H9 (cell line): ENCODE measurements around the gene PGS1. TPM values are rescaled to one million over a fixed set of nuclear protein-coding genes. Genes with fewer than 3 reads are reported as not detected.

ENCODE experiments used
- DNase-seq: peaks from one replicate; pipeline ENCODE4 v3.0.0-alpha.2; 2017
- H2AFZ ChIP-seq: one replicate; pipeline ENCODE4 v1.6.1; 2013; ENCODE audit warnings: mild to moderate bottlenecking, low read length, control low read depth, moderate library complexity
- H2AK5ac ChIP-seq: 2 replicates; pipeline ENCODE4 v1.6.1; 2013; ENCODE audit warnings: low read length, control low read depth, mixed read lengths; ENCODE audit not compliant: insufficient read length
- H2BK120ac ChIP-seq: one replicate; pipeline ENCODE4 v1.6.1; 2013; ENCODE audit warnings: low read depth, mild to moderate bottlenecking, low read length, control low read depth, inconsistent platforms; ENCODE audit not compliant: poor library complexity, severe bottlenecking
- H2BK12ac ChIP-seq: 2 replicates; pipeline ENCODE4 v1.6.1; 2013; ENCODE audit warnings: low read length, control low read depth, mixed read lengths, low read depth; ENCODE audit not compliant: insufficient read length
- H2BK15ac ChIP-seq: 2 replicates; pipeline ENCODE4 v1.6.1; 2013; ENCODE audit warnings: low read depth, low read length, control low read depth
- H2BK20ac ChIP-seq: one replicate; pipeline ENCODE4 v1.6.1; 2013; ENCODE audit warnings: low read depth, mild to moderate bottlenecking, low read length, control low read depth, inconsistent platforms; ENCODE audit not compliant: poor library complexity, severe bottlenecking
- H2BK5ac ChIP-seq: 2 replicates; pipeline ENCODE4 v1.6.1; 2013; ENCODE audit warnings: low read length, control low read depth, mixed read lengths; ENCODE audit not compliant: insufficient read length
- H3K14ac ChIP-seq: 2 replicates; pipeline ENCODE4 v1.6.1; 2013; ENCODE audit warnings: low read length, control low read depth; ENCODE audit not compliant: insufficient read depth
- H3K18ac ChIP-seq: 2 replicates; pipeline ENCODE4 v1.6.1; 2013; ENCODE audit warnings: low read depth, mild to moderate bottlenecking, mixed read lengths, low read length, control low read depth; ENCODE audit not compliant: insufficient read length
- H3K23ac ChIP-seq: 2 replicates; pipeline ENCODE4 v1.6.1; 2013; ENCODE audit warnings: low read length, control low read depth, mixed read lengths, low read depth; ENCODE audit not compliant: insufficient read length
- H3K23me2 ChIP-seq: 2 replicates; pipeline ENCODE4 v1.6.1; 2013; ENCODE audit warnings: low read depth, mild to moderate bottlenecking, mixed read lengths, low read length, control low read depth; ENCODE audit not compliant: insufficient read length, poor library complexity, severe bottlenecking
- H3K27ac ChIP-seq: 2 replicates; pipeline ENCODE4 v1.5.1; 2013; ENCODE audit warnings: low read length, control low read depth, mixed read lengths, low read depth; ENCODE audit not compliant: insufficient read length
- H3K27me3 ChIP-seq: 2 replicates; pipeline ENCODE4 v1.6.1; 2013; ENCODE audit warnings: low read length, control low read depth, inconsistent platforms; ENCODE audit not compliant: insufficient read depth
- H3K4ac ChIP-seq: 2 replicates; pipeline ENCODE4 v1.6.1; 2013; ENCODE audit warnings: low read depth, mild to moderate bottlenecking, control low read depth, inconsistent platforms, low read length, moderate library complexity
- H3K4me1 ChIP-seq: 2 replicates; pipeline ENCODE4 v1.6.1; 2013; ENCODE audit warnings: low read length, control low read depth, inconsistent platforms; ENCODE audit not compliant: insufficient read depth
- H3K4me2 ChIP-seq: 2 replicates; pipeline ENCODE4 v1.6.1; 2013; ENCODE audit warnings: low read length, control low read depth, mixed read lengths; ENCODE audit not compliant: insufficient read length, insufficient read depth
- H3K56ac ChIP-seq: 2 replicates; pipeline ENCODE4 v1.6.1; 2013; ENCODE audit warnings: low read depth, mild to moderate bottlenecking, mixed read lengths, low read length, control low read depth; ENCODE audit not compliant: insufficient read length
- H3K79me1 ChIP-seq: 2 replicates; pipeline ENCODE4 v1.6.1; 2013; ENCODE audit warnings: low read depth, mild to moderate bottlenecking, moderate library complexity, low read length, control low read depth, inconsistent platforms; ENCODE audit not compliant: insufficient read depth, poor library complexity, severe bottlenecking
- H3K79me2 ChIP-seq: 2 replicates; pipeline ENCODE4 v1.6.1; 2013; ENCODE audit warnings: low read length, control low read depth, inconsistent platforms; ENCODE audit not compliant: insufficient read depth
- H3K9ac ChIP-seq: 2 replicates; pipeline ENCODE4 v1.6.1; 2013; ENCODE audit warnings: low read length, control low read depth, mixed read lengths; ENCODE audit not compliant: insufficient read length; ENCODE audit errors: extremely low read depth
- H3K9me3 ChIP-seq: one replicate; pipeline ENCODE4 v1.6.1; 2013; ENCODE audit warnings: low read depth, low read length, inconsistent platforms; ENCODE audit not compliant: control insufficient read depth
- H3T11ph ChIP-seq: one replicate; pipeline ENCODE4 v1.6.1; 2013; ENCODE audit warnings: mild to moderate bottlenecking, low read length, control low read depth, inconsistent platforms
- H4K20me1 ChIP-seq: one replicate; pipeline ENCODE4 v1.6.1; 2013; ENCODE audit not compliant: control insufficient read depth, insufficient read length, insufficient read depth
- H4K5ac ChIP-seq: 2 replicates; pipeline ENCODE4 v1.6.1; 2013; ENCODE audit warnings: low read depth, mild to moderate bottlenecking, mixed read lengths, low read length, control low read depth; ENCODE audit not compliant: insufficient read length
- H4K8ac ChIP-seq: replicated peaks from 2 replicates; pipeline ENCODE4 v1.6.1; 2013; ENCODE audit warnings: low read length, control low read depth, mixed read lengths, low read depth; ENCODE audit not compliant: insufficient read length
- H4K91ac ChIP-seq: 2 replicates; pipeline ENCODE4 v1.6.1; 2013; ENCODE audit warnings: low read depth, mild to moderate bottlenecking, moderate library complexity, mixed read lengths, low read length, control low read depth; ENCODE audit not compliant: insufficient read length
- H3K27ac Mint-ChIP-seq, 3 experiments: 2 replicates in 2 of 3; 3 replicates in 1 of 3; pipeline ENCODE4 v1.8.0; 2020 to 2021; ENCODE audit warnings: mixed read lengths in 3 of 3, mild to moderate bottlenecking in 1 of 3, moderate library complexity in 1 of 3
- H3K27me3 Mint-ChIP-seq: 2 replicates; pipeline ENCODE4 v1.8.0; 2021; ENCODE audit warnings: low read depth, mild to moderate bottlenecking, moderate library complexity, mixed read lengths
- H3K36me3 Mint-ChIP-seq, 3 experiments: 2 replicates in 2 of 3; 3 replicates in 1 of 3; pipeline ENCODE4 v1.8.0; 2020 to 2021; ENCODE audit warnings: low read depth in 3 of 3, mixed read lengths in 3 of 3; ENCODE audit not compliant: insufficient read depth in 1 of 3
- H3K4me1 Mint-ChIP-seq, 2 experiments: 2 replicates each; pipeline ENCODE4 v1.8.0; 2020; ENCODE audit warnings: mixed read lengths in 2 of 2
- H3K4me3 Mint-ChIP-seq, 2 experiments: 2 replicates in 1 of 2; 3 replicates in 1 of 2; pipeline ENCODE4 v1.8.0; 2020 to 2021; ENCODE audit warnings: mild to moderate bottlenecking in 2 of 2, mixed read lengths in 2 of 2, moderate library complexity in 1 of 2
- H3K9me3 Mint-ChIP-seq, 2 experiments: 2 replicates in 1 of 2; 3 replicates in 1 of 2; pipeline ENCODE4 v1.8.0; 2020; ENCODE audit warnings: mild to moderate bottlenecking in 2 of 2, mixed read lengths in 2 of 2, moderate library complexity in 1 of 2
- CTCF ChIP-seq: fragments of 200-600 bp; sonication (generic); conservative IDR thresholded peaks from 3 replicates; pipeline ENCODE4 v1.8.0; 2021; ENCODE audit warnings: antibody characterized with exemption, mild to moderate bottlenecking
- WGBS: extraction: QIAGEN DNeasy Blood & Tissue Kit; methylation state at CpG from one replicate; pipeline ENCODE4 v1.1.7; 2013; ENCODE audit warnings: missing lambda C conversion rate, low lambda C conversion rate, mixed read lengths; ENCODE audit not compliant: insufficient read length; ENCODE audit errors: extremely low coverage; 5-methylcytosine and 5-hydroxymethylcytosine counted together
- total RNA-seq: library from RNA; stranded (reverse); gene quantifications from 2 replicates; pipeline ENCODE4 v1.2.1, GENCODE V29; 2021

The PGS1 gene
- total RNA-seq, 1 experiment from 2014 or later = 45.7 TPM

DNA sequence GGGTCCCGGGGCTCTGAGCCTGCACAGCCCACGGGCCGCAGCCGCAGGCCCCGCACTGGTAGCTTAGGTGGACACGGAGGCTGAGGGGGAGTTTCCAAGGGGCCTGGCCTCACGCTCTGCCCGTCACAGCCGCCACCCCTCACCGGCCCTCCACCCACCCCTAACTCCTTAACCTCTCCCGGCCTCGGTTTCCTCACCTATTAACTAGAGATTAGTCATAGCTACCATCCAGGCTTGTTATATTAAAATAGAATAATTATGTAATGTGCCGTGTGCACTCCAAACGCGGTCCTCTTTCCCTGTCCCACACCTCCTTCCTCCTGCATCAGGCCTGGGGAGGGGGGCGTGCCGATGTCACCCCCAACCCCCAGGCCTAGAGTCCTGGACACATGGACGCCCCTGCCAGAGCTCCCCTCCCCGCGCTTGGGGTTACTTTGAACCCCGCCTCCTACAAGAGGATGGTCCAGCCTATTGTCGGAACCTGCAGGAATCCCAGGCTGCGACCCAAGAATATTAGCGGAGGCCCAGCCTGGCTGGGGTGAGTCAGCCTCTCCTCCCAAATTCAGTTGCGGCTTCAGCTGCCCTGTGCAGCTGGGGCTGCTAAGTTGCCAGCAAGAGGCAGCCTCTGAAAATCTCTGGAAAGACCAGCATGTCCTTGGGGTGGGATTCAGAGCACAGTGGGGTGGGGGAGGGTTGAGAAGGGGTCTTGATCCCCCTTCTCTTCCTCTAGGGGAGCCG lies 35.8 kb upstream of the PGS1 start:
- no peaks in the 10 kb centered on the region for H3K27me3 ChIP-seq
- no peaks in the 10 kb centered on the region for H3K79me1 ChIP-seq
- H4K91ac ChIP-seq = no peak overlapping the region
- peak; percentile 59 for DNase-seq
- H2BK15ac ChIP-seq = no peak overlapping the region
- no peak overlapping the region for H2AFZ ChIP-seq
- Mint-ChIP-seq H3K4me3 (peak overlapping the region; percentile 32 to 46; a peak in 4 of 5 replicates), H3K36me3 (no peaks in the 10 kb centered on the region), H3K27ac (peak overlapping the region in 1 of 3 experiments; percentile 34; a peak in 1 of 7 replicates), H3K4me1 (peaks cover 11 to 15% of the 10 kb centered on the region in 2 experiments), H3K27me3 (peaks cover 55% of the 10 kb centered on the region), H3K9me3 (no peaks in the 10 kb centered on the region)
- no peak overlapping the region for H2AK5ac ChIP-seq
- no peak overlapping the region for H3K27ac ChIP-seq
- H3K23ac ChIP-seq = no peak overlapping the region
- WGBS = no CpG with 5 or more reads among the region's 26 CpGs
- H3K9me3 ChIP-seq = no peaks in the 10 kb centered on the region
- H4K20me1 ChIP-seq = no peaks in the 10 kb centered on the region
- no peaks in the 10 kb centered on the region for H3K23me2 ChIP-seq
- H3K4me1 ChIP-seq = no peaks in the 10 kb centered on the region; the same call in 1 of the 2 replicates
- H3K4me2 ChIP-seq = peak overlapping the region; percentile 48
- no peak overlapping the region for H3K56ac ChIP-seq
- H2BK5ac ChIP-seq = no peak overlapping the region
- H2BK12ac ChIP-seq = no peak overlapping the region
- no peak overlapping the region for H3K9ac ChIP-seq
- no peak overlapping the region for H2BK120ac ChIP-seq
- H3K4ac ChIP-seq = no peak overlapping the region
- H2BK20ac ChIP-seq = no peak overlapping the region
- no peak overlapping the region for H3T11ph ChIP-seq
- H3K79me2 ChIP-seq = no peaks in the 10 kb centered on the region
- H4K5ac ChIP-seq = no peak overlapping the region
- TF ChIP-seq CTCF = no peak
- no peak overlapping the region for H4K8ac ChIP-seq
- H3K14ac ChIP-seq = no peak overlapping the region; the same call in 1 of the 2 replicates
- H3K18ac ChIP-seq = peak overlapping the region; percentile 54
